ENCODE data around the gene SETD1A.
"Not testable (repeated sequence)": the region's sequence is repeated elsewhere in the genome, so short reads cannot be mapped to it uniquely, and the experiment has no call there.

The SETD1A gene

GRCh38 chr16:30930160-30930571, 27.4 kb upstream of the SETD1A start:
- no peak for DNase-seq

- DNase-seq: no peak
Observed at GRCh38 chr16:30931068-30931650, 26.4 kb upstream of the SETD1A start.

GRCh38 chr16:30934827-30935557, 22.6 kb upstream of the SETD1A start:
- no peak for DNase-seq

- no peak for DNase-seq
Observed at GRCh38 chr16:30937692-30938091, 19.9 kb upstream of the SETD1A start.

- DNase-seq: not testable (repeated sequence)
Observed at GRCh38 chr16:30939571-30939970, 18.0 kb upstream of the SETD1A start.

- peak in 3 of 4 experiments; percentile 9 to 40 (median 25) for DNase-seq
Observed at GRCh38 chr16:30941600-30942425, 15.7 kb upstream of the SETD1A start.

- no peak for DNase-seq
Observed at GRCh38 chr16:30942426-30942806, 15.1 kb upstream of the SETD1A start.

- no peak for DNase-seq
Observed at GRCh38 chr16:30944352-30944751, 13.2 kb upstream of the SETD1A start.

GRCh38 chr16:30946671-30947540, 10.6 kb upstream of the SETD1A start:
- DNase-seq: no peak

- no peak for DNase-seq
Observed at GRCh38 chr16:30947541-30947858, 10.1 kb upstream of the SETD1A start.

GRCh38 chr16:30947859-30948666, 9.5 kb upstream of the SETD1A start:
- no peak for DNase-seq

- peak in 1 of 4 experiments; percentile 32 for DNase-seq
Observed at GRCh38 chr16:30948667-30949649, 8.6 kb upstream of the SETD1A start, which contains the start of gene ORAI3. Gene ORAI3, plus strand, starts transcription at chr16:30949068. Its CDS starts 222 bp downstream, at chr16:30949290.

- DNase-seq: peak in 1 of 4 experiments; percentile 17
Observed at GRCh38 chr16:30949650-30950515, 7.7 kb upstream of the SETD1A start.

GRCh38 chr16:30950516-30951065, 7.0 kb upstream of the SETD1A start:
- DNase-seq: no peak

- no peak for DNase-seq
Observed at GRCh38 chr16:30951193-30951592, 6.4 kb upstream of the SETD1A start.

- DNase-seq: no peak
Observed at GRCh38 chr16:30951750-30952149, 5.8 kb upstream of the SETD1A start.

- no peak for DNase-seq
Observed at GRCh38 chr16:30953111-30953510, 4.4 kb upstream of the SETD1A start.

- DNase-seq: peak in 3 of 4 experiments; percentile 12 to 38 (median 14)
Observed at GRCh38 chr16:30953511-30954124, 3.9 kb upstream of the SETD1A start.

- no peak for DNase-seq
Observed at GRCh38 chr16:30954993-30955392, 2.6 kb upstream of the SETD1A start.

Measured in activated naive CD4-positive, alpha-beta T cell (primary cell).